Measurements from ENCODE around the gene PLSCR5.

The PLSCR5 gene

GRCh38 chr3:146581951-146582467, 23.1 kb downstream of the PLSCR5 start:
- no peak for DNase-seq

- no peak for DNase-seq
Measured at GRCh38 chr3:146581080-146581601, 24.0 kb downstream of the PLSCR5 start.

DNA sequence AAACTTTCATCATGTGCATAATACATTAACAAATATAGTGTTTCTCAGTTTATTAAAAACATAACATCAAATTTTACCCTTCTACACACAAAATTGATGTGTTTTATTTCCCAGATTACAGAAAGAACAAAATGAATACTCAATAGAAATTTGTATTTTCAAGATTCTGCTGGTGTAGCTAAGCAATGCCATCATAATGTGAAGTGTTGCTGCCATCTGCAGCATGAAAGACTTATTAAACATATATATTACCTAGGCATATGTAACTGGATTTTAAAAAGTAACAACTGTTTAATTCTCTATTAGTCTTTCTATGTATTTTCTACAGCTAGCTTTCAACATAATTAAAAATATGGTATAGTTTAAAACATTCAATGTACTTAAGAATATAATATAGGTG, 27.5 kb downstream of the PLSCR5 start:
- DNase-seq = peak; percentile 2

GRCh38 chr3:146575636-146576035, 29.5 kb downstream of the PLSCR5 start:
- no peak for DNase-seq

GRCh38 chr3:146574173-146574572, 31.0 kb downstream of the PLSCR5 start:
- no peak for DNase-seq

- no peak for DNase-seq
Measured at GRCh38 chr3:146569314-146569713, 35.8 kb downstream of the PLSCR5 start.

- DNase-seq = no peak
Measured at GRCh38 chr3:146566138-146566537, 39.0 kb downstream of the PLSCR5 start.

DNA sequence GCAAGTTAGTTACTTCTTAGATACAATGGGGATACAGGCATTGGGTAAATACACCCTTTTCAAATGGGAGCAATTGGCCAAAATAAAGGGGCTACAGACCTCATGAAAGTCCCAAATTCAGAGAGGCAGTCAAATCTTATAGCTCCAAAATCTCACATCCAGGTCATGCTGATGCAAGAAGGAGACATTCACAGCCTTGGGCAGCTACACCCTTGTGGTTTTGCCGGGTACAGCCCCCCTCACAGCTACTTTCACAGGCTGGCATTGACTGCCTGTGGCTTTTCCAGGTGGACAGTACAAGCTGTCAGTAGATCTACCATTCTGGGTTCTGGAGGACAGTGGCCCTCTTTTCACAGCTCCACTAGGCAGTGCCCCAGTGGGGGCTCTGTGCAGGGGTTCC, 43.3 kb downstream of the PLSCR5 start:
- no peak for DNase-seq

DNA sequence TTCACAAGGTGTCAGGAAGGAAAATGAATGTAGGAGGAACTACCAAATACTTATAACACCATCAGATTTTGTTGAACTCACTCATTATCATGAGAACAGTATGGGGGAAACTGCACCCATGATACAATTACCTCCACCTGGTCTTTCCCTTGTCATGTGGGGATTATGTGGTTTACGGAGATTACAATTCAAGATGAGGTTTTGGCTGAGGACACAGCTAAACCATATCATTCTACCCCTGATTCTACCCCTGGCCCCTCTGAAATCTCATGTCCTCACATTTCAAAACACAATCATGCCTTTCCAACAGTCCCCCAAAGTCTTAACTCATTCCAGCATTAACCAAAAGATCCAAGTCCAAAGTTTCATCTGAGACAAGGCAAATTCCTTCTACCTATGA, 43.7 kb downstream of the PLSCR5 start:
- no peak for DNase-seq

GRCh38 chr3:146560678-146561077, 44.5 kb downstream of the PLSCR5 start:
- no peak for DNase-seq

DNA sequence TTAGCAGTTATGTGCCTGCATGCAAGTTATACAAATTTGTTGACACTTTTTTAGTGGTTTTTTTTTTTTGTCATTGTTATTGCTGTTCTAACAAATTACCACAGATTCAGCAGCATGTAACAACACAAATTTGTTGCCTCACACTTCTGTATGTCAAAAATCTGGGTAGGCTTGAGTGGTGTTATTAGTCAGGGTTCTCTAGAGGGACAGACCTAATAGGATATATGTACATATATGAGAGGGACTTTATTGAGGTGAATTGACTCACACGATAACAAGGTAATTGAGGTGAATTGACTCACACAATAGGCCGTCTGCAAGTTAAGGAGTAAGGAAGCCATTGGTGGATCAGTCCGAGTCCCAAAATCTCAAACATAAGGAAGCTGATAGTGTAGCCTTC, 45.8 kb downstream of the PLSCR5 start:
- no peak for DNase-seq

DNA sequence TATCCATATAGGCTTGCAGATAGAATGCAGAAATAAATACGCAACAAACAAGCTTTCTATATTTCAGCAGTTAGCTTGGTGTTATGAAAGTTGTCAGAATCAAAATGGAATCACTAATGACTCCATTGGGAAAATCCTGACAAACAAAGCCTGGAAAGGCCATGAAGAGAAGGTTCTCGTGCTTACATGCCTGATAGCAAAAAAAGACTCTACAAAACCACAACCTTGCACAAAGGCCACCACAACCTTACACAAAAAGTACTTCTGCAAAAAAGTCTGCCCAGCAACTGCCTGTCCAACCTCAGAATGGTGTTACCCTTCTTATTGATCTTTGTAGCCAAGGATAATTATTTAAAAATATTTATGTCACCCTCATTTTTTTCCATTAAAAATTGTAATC, 46.4 kb downstream of the PLSCR5 start:
- DNase-seq = no peak

- no peak for DNase-seq
Measured at GRCh38 chr3:146557745-146558144, 47.4 kb downstream of the PLSCR5 start.

DNA sequence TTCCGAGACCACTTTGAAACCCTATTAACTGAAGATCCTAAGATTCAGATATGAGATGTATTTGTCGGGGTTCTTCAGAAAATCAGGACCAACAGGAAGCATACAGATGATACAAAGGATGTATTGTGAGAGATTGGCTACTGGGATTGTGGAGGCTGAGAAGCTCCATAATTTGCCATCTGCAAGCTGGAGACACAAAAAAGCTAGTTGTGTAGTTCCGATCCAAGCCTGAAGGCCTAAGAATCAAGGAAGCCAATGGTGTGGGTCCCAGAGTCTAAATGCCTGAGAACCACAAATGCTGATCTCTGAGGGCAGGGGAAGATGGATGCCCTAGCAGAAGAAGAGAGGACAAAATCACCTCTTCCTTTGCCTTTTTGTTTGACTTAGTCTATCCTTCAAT, 49.8 kb downstream of the PLSCR5 start:
- DNase-seq = no peak

DNA sequence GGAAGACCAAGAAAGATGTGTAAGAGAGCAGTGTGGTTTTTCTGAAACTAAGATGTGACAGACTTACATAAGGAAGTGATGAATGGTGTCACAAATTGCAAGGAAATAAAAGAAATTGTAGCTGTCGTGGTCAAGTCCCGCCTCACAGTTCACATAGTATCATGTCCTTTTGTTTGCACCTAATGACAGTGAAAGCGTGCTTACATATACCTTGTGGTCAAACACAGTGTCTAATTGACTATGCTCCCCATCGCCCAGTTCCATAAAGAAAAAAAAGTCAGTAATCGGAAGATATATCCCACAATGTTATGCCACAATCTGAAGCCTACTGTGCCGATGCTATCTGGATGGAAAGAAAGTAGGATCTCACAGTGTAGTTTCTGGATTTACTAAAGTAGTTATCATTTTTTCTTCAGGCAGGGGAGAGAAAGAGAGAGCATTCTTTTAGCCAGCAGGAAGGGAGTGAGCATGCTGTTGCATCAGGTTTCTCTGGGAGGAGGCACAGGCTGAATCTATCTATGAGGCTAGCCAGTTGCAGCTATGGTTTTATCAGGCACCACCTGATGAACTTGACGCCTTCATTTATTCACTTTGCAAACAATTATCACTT, 50.9 kb downstream of the PLSCR5 start:
- DNase-seq = no peak

DNA sequence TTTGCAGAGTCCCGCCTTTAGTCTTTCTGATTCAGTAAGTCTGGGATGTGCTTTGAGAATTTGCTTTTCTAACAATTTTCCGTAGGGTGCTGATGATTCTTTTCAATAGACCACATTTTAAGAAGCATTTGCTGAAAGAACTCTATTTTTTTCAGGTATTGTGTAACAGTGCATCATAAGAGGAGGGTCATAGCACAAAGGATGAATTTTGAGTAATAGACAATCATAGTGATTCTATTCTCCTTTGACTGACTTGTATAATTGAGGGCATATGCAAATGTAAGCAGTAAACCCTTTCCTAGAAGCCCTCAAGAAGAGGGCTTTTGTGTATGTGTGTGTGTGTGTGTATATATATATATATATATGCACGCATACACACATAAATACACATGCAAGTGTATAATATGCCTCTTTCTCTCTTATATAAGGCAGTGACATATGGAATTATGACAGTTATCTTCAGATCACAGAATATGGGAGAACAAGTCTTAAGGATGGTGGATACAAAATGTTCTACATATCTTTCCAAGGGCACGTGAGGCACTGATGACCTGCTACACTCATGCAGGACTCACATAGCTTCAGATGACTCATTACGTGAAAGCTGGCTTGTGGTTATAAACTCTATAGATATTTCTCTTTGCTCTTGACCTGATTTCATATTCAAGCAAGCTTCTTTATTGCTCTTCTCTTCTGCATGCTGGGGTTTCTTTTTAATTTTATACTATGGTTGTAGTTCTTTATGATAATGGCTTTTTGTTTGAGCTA, 54.2 kb downstream of the PLSCR5 start:
- DNase-seq = no peak

DNA sequence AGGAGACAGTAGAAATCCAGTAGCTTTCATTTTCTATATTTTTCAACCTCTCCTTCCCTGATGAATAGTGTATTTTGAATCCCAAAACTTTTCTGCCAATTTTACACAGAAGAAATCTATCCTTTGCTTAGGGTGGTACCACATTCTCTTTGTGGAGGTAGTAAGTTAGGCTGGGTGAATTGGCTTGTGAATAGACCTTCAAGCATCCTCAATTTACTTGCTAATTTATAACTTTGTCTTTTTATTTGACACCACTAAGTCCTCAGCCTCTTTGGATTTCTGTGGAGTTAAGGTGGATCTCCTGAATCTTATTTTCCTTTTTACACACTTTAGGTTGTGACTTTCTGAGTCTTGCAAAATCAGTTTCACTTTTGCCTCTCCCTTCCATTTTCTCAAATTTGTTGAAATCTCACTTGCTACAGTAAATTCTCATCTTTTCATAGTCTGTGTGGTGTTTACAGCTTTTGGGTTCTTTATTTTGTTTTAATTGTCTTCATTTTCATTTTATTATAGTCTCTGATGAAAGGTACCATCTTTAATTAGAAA, 55.0 kb downstream of the PLSCR5 start:
- DNase-seq = no peak

DNA sequence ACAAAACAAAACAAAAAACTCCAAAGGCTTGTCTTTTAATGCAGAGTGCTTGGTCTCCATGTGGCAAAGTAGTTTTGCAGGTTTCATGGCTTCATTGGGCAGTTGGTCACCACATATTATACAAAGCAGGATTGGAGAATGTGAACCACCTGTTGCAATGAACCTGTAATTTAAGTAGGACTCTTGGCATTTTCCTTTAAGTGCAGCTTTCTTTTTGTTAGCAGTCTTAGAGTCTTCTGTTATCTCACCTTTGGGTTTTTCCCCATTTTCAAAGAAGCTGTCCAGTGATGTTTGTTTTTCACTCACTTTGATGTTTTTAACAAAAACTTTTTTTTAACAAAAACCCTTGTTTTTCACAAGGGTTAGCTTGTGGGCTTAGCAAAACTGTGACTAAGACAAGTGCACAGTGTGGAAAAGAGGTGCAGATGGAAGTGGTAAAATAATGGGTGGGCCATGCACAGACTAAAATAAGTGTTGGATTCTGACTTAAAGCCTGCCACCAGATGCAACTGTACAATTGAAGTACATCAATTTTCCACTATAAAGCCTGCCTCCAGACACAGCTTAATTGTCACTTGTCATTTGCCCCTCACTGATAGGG, 57.8 kb downstream of the PLSCR5 start:
- DNase-seq = no peak

- DNase-seq = no peak
Measured at GRCh38 chr3:146546366-146546965, 58.7 kb downstream of the PLSCR5 start.

GRCh38 chr3:146544929-146545528, 60.1 kb downstream of the PLSCR5 start:
- DNase-seq = no peak

DNA sequence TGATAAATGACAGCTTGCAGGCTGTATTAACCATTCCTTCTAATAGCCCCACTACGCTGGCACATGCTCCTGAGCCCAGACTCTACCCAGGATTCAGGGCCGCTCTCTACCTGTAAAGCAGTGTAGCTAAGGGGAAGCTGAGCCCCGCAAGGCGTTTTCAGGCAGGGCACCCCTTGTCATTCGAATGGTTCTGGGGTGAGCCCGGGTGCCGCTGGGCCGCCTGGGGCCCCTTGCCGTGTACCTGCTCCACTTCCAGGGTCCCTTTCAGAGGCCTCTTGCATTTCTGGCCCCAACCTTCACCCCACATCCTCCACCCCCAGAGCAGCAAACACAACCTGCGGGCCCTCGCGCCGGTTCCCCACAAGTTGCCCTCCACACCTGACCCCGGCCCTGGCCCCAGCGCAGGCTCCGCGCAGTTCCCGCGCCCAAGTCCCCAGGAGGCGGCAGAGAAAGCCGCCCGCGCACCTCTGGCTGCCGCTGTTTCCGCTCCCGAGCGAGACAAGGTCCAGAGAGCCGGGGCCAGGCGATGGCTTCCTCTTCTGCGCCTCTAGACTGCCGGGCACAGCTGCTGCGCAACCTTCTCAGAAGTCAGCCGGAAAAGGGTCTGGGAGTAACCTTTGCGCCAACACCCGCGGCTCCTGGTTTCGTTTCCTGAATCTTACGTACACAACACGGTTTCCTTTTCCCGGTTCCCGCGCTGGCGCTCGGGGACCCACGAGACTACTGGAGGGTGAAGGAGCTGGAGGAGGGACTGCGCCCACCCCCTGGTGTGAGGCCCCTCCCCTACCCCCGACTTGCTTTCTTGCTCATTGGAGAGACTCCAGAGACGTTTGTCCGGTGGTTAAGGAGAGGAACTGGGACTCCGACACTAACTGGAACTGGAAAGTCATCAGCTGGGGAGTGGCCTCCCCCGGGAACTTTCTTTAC, 60.9 kb downstream of the PLSCR5 start, which contains the start of gene PLSCR1:
TSS of gene PLSCR1 (minus strand) at position 606 of the 927 bp plus-strand sequence. CDS start 8,055 bp downstream, outside the sequence.
- DNase-seq = peak; percentile 66
